ENCODE results near the gene TANGO6.

Gene TANGO6

GRCh38 chr16:68999114-68999513 is 155.8 kb downstream of the TANGO6 start:
- no peak overlapping the region for H3K4me3 ChIP-seq (ENCODE audit: low read depth, low read length)

- H3K4me3 ChIP-seq (ENCODE audit: low read depth, low read length), result no peak overlapping the region
Measured at GRCh38 chr16:69003500-69003899, 160.2 kb downstream of the TANGO6 start.

- no peak overlapping the region for H3K4me3 ChIP-seq (ENCODE audit: low read depth, low read length)
Measured at GRCh38 chr16:69005641-69006355, 162.5 kb downstream of the TANGO6 start.

GRCh38 chr16:69012906-69013305 is 169.6 kb downstream of the TANGO6 start:
- H3K4me3 ChIP-seq (ENCODE audit: low read depth, low read length), result no peak overlapping the region

GRCh38 chr16:69013991-69014390 is 170.7 kb downstream of the TANGO6 start:
- no peak overlapping the region for H3K4me3 ChIP-seq (ENCODE audit: low read depth, low read length)

GRCh38 chr16:69014811-69015210 is 171.5 kb downstream of the TANGO6 start:
- H3K4me3 ChIP-seq (ENCODE audit: low read depth, low read length), result no peak overlapping the region

- no peak overlapping the region for H3K4me3 ChIP-seq (ENCODE audit: low read depth, low read length)
Measured at GRCh38 chr16:69017036-69017783, 173.9 kb downstream of the TANGO6 start.

- H3K4me3 ChIP-seq (ENCODE audit: low read depth, low read length), result no peak overlapping the region
Measured at GRCh38 chr16:69019811-69020210, 176.5 kb downstream of the TANGO6 start.

- H3K4me3 ChIP-seq (ENCODE audit: low read depth, low read length), result no peak overlapping the region
Measured at GRCh38 chr16:69029121-69029520, 185.8 kb downstream of the TANGO6 start.

- H3K4me3 ChIP-seq (ENCODE audit: low read depth, low read length), result no peak overlapping the region
Measured at GRCh38 chr16:69031877-69032301, 188.6 kb downstream of the TANGO6 start.

GRCh38 chr16:69033151-69033949 is 190.0 kb downstream of the TANGO6 start:
- no peak overlapping the region for H3K4me3 ChIP-seq (ENCODE audit: low read depth, low read length)

- H3K4me3 ChIP-seq (ENCODE audit: low read depth, low read length), result no peak overlapping the region
Measured at GRCh38 chr16:69035375-69035774, 192.0 kb downstream of the TANGO6 start.

- H3K4me3 ChIP-seq (ENCODE audit: low read depth, low read length), result no peak overlapping the region
Measured at GRCh38 chr16:69036399-69037091, 193.2 kb downstream of the TANGO6 start.

GRCh38 chr16:69037373-69038160 is 194.2 kb downstream of the TANGO6 start:
- H3K4me3 ChIP-seq (ENCODE audit: low read depth, low read length), result no peak overlapping the region

GRCh38 chr16:69039333-69039941 is 196.1 kb downstream of the TANGO6 start:
- no peak overlapping the region for H3K4me3 ChIP-seq (ENCODE audit: low read depth, low read length)

GRCh38 chr16:69040144-69040909 is 197.0 kb downstream of the TANGO6 start:
- no peak overlapping the region for H3K4me3 ChIP-seq (ENCODE audit: low read depth, low read length)

GRCh38 chr16:69048328-69049120 is 205.2 kb downstream of the TANGO6 start:
- H3K4me3 ChIP-seq (ENCODE audit: low read depth, low read length), result no peak overlapping the region

GRCh38 chr16:69049146-69049545 is 205.8 kb downstream of the TANGO6 start:
- no peak overlapping the region for H3K4me3 ChIP-seq (ENCODE audit: low read depth, low read length)
